ENCODE results near the gene PRKAR1A.
"Not testable (repeated sequence)": the region's sequence is repeated elsewhere in the genome, so short reads cannot be mapped to it uniquely, and the experiment has no call there.

PRKAR1A gene

GRCh38 chr17:68579194-68579927 is 67.1 kb downstream of the PRKAR1A start:
- DNase-seq (ENCODE audit: low read depth) = no peak

GRCh38 chr17:68580236-68580770 is 68.1 kb downstream of the PRKAR1A start:
- DNase-seq (ENCODE audit: low read depth) = no peak

- DNase-seq (ENCODE audit: low read depth) = no peak
These were observed 69.8 kb downstream of the PRKAR1A start for GRCh38 chr17:68581863-68582645.

- not testable (repeated sequence) for DNase-seq (ENCODE audit: low read depth)
These were observed 70.6 kb downstream of the PRKAR1A start for GRCh38 chr17:68582867-68583266.

- DNase-seq (ENCODE audit: low read depth) = no peak
These were observed 72.5 kb downstream of the PRKAR1A start for GRCh38 chr17:68584581-68585303.

GRCh38 chr17:68585643-68586042 is 73.4 kb downstream of the PRKAR1A start:
- DNase-seq (ENCODE audit: low read depth) = no peak

GRCh38 chr17:68587026-68587425 is 74.8 kb downstream of the PRKAR1A start:
- no peak for DNase-seq (ENCODE audit: low read depth)

- no peak for DNase-seq (ENCODE audit: low read depth)
These were observed 75.6 kb downstream of the PRKAR1A start for GRCh38 chr17:68587847-68588246.

- no peak for DNase-seq (ENCODE audit: low read depth)
These were observed 76.1 kb downstream of the PRKAR1A start for GRCh38 chr17:68588362-68588761.

- no peak for DNase-seq (ENCODE audit: low read depth)
These were observed 76.9 kb downstream of the PRKAR1A start for GRCh38 chr17:68589086-68589485.

GRCh38 chr17:68591583-68591982 is 79.4 kb downstream of the PRKAR1A start:
- no peak for DNase-seq (ENCODE audit: low read depth)

- DNase-seq (ENCODE audit: low read depth) = no peak
These were observed 79.8 kb downstream of the PRKAR1A start for GRCh38 chr17:68592009-68592408.

GRCh38 chr17:68592682-68593641 is 80.7 kb downstream of the PRKAR1A start:
- DNase-seq (ENCODE audit: low read depth) = no peak

GRCh38 chr17:68594552-68594951 is 82.3 kb downstream of the PRKAR1A start:
- no peak for DNase-seq (ENCODE audit: low read depth)

GRCh38 chr17:68595496-68595895 is 83.3 kb downstream of the PRKAR1A start:
- DNase-seq (ENCODE audit: low read depth) = no peak

GRCh38 chr17:68595986-68596385 is 83.8 kb downstream of the PRKAR1A start:
- no peak for DNase-seq (ENCODE audit: low read depth)

- no peak for DNase-seq (ENCODE audit: low read depth)
These were observed 84.2 kb downstream of the PRKAR1A start for GRCh38 chr17:68596411-68596945.

- DNase-seq (ENCODE audit: low read depth) = no peak
These were observed 85.8 kb downstream of the PRKAR1A start for GRCh38 chr17:68598074-68598473.

GRCh38 chr17:68598545-68598961 is 86.3 kb downstream of the PRKAR1A start:
- no peak for DNase-seq (ENCODE audit: low read depth)

GRCh38 chr17:68599091-68599490 is 86.9 kb downstream of the PRKAR1A start:
- DNase-seq (ENCODE audit: low read depth) = no peak

GRCh38 chr17:68599552-68600066 is 87.4 kb downstream of the PRKAR1A start:
- no peak for DNase-seq (ENCODE audit: low read depth)

Measured in HS-27A (cell line).